Effector memory CD4-positive, alpha-beta T cell (primary cell): ENCODE data around the gene CFB.
A peak's percentile ranks its signal among the peaks of the same experiment; 100 is the strongest.
"Not testable (repeated sequence)": the region's sequence is repeated elsewhere in the genome, so short reads cannot be mapped to it uniquely, and the experiment has no call there.

Experiments
- DNase-seq, 3 donors: peaks; one replicate each; pipeline ENCODE4 v3.0.0-alpha.2; 2020
- H3K27ac ChIP-seq: 2 replicates; pipeline ENCODE4 v1.7.0; 2013; ENCODE audit warnings: mild to moderate bottlenecking, low read length, moderate library complexity; ENCODE audit not compliant: insufficient read depth, poor library complexity, severe bottlenecking
- H3K27me3 ChIP-seq: replicated peaks from 2 replicates; pipeline ENCODE4 v1.7.0; 2013; ENCODE audit warnings: mild to moderate bottlenecking, low read length; ENCODE audit not compliant: insufficient read depth, control insufficient read depth, poor library complexity, severe bottlenecking
- H3K36me3 ChIP-seq: 2 replicates; pipeline ENCODE4 v1.7.0; 2013; ENCODE audit warnings: mild to moderate bottlenecking, low read length, moderate library complexity; ENCODE audit not compliant: control insufficient read depth, insufficient read depth
- H3K4me1 ChIP-seq: 2 replicates; pipeline ENCODE4 v1.7.0; 2013; ENCODE audit warnings: low read length, mild to moderate bottlenecking; ENCODE audit not compliant: control insufficient read depth, insufficient read depth, poor library complexity, severe bottlenecking
- H3K4me3 ChIP-seq: 2 replicates; pipeline ENCODE4 v1.7.0; 2013; ENCODE audit warnings: low read length, low read depth, mild to moderate bottlenecking; ENCODE audit not compliant: insufficient read depth, poor library complexity, severe bottlenecking
- H3K9me3 ChIP-seq: 2 replicates; pipeline ENCODE4 v1.7.0; 2013; ENCODE audit warnings: mild to moderate bottlenecking, low read length, moderate library complexity; ENCODE audit not compliant: control insufficient read depth

CFB gene

GRCh38 chr6:31969712-31970603 is 24.1 kb downstream of the CFB start:
- peaks cover 21% of the 10 kb centered on the region for H3K4me1 ChIP-seq
- H3K27ac ChIP-seq: peak overlapping the region; percentile 98
- H3K9me3 ChIP-seq: no peaks in the 10 kb centered on the region
- H3K4me3 ChIP-seq: no peak overlapping the region
- no peaks in the 10 kb centered on the region for H3K27me3 ChIP-seq
- H3K36me3 ChIP-seq: peaks cover 50% of the 10 kb centered on the region
- DNase-seq: no peak

- Histone ChIP-seq H3K4me3 (peak overlapping the region; percentile 58), H3K27ac (peak overlapping the region; percentile 98), H3K9me3 (no peaks in the 10 kb centered on the region), H3K27me3 (no peaks in the 10 kb centered on the region), H3K36me3 (peaks cover 47% of the 10 kb centered on the region), H3K4me1 (peaks cover 21% of the 10 kb centered on the region)
- no peak for DNase-seq
These were observed 24.8 kb downstream of the CFB start for GRCh38 chr6:31970604-31971271.

- peak overlapping the region; percentile 98 for H3K27ac ChIP-seq
- DNase-seq: no peak
- no peaks in the 10 kb centered on the region for H3K27me3 ChIP-seq
- peaks cover 21% of the 10 kb centered on the region for H3K4me1 ChIP-seq
- peaks cover 40% of the 10 kb centered on the region for H3K36me3 ChIP-seq
- H3K4me3 ChIP-seq: peak overlapping the region; percentile 58
- H3K9me3 ChIP-seq: no peaks in the 10 kb centered on the region
These were observed 25.5 kb downstream of the CFB start for GRCh38 chr6:31971279-31971992.

GRCh38 chr6:31971993-31972708 is 26.3 kb downstream of the CFB start, which contains the start of gene DXO:
Gene DXO (minus strand): TSS chr6:31972138. CDS start chr6:31971675, 463 bp downstream.
- no peaks in the 10 kb centered on the region for H3K27me3 ChIP-seq
- DNase-seq: peak; percentile 98 to 99 (median 99)
- H3K4me1 ChIP-seq: peaks cover 21% of the 10 kb centered on the region
- peaks cover 32% of the 10 kb centered on the region for H3K36me3 ChIP-seq
- H3K9me3 ChIP-seq: no peaks in the 10 kb centered on the region
- peak within 1 kb of the TSS; percentile 98 for H3K27ac ChIP-seq
- peak within 1 kb of the TSS; percentile 58 for H3K4me3 ChIP-seq

- no peaks in the 10 kb centered on the region for H3K9me3 ChIP-seq
- H3K27me3 ChIP-seq: no peaks in the 10 kb centered on the region
- peak overlapping the region; percentile 58 for H3K4me3 ChIP-seq
- DNase-seq: no peak
- peaks cover 26% of the 10 kb centered on the region for H3K36me3 ChIP-seq
- H3K4me1 ChIP-seq: peaks cover 21% of the 10 kb centered on the region
- H3K27ac ChIP-seq: peak overlapping the region; percentile 98
These were observed 26.9 kb downstream of the CFB start for GRCh38 chr6:31972709-31973350.

- not testable (repeated sequence) for H3K27me3 ChIP-seq, H3K27ac ChIP-seq, H3K36me3 ChIP-seq, DNase-seq, H3K4me3 ChIP-seq, H3K9me3 ChIP-seq
- peaks cover 17% of the 10 kb centered on the region for H3K4me1 ChIP-seq
These were observed 30.2 kb downstream of the CFB start for GRCh38 chr6:31976065-31976464.

GRCh38 chr6:31977816-31978431 is 32.0 kb downstream of the CFB start:
- Histone ChIP-seq H3K9me3 (no peaks in the 10 kb centered on the region), H3K4me1 (peaks cover 7% of the 10 kb centered on the region), H3K4me3 (no peak overlapping the region), H3K27ac (no peak overlapping the region), H3K36me3 (peaks cover 7% of the 10 kb centered on the region), H3K27me3 (no peaks in the 10 kb centered on the region)
- DNase-seq: no peak

GRCh38 chr6:31978831-31979230 is 32.9 kb downstream of the CFB start:
- Histone ChIP-seq H3K4me1 (peaks cover 5% of the 10 kb centered on the region), H3K27ac (no peak overlapping the region), H3K9me3 (no peaks in the 10 kb centered on the region), H3K4me3 (no peak overlapping the region), H3K27me3 (no peaks in the 10 kb centered on the region), H3K36me3 (peaks cover 7% of the 10 kb centered on the region)
- DNase-seq: no peak
